Right renal pelvis (tissue), 4 donors: Measurements from ENCODE around the gene IL23R. TPM values are rescaled to one million over a fixed set of nuclear protein-coding genes. Genes with fewer than 3 reads are reported as not detected.

Experiments used
- DNase-seq, 4 donors: peaks; one replicate each; pipeline ENCODE4 v3.0.0-alpha.2; 2013; ENCODE audit warnings: low read depth in 4 of 4, low spot score in 3 of 4, missing footprints in 1 of 4
- polyA plus RNA-seq, 4 donors: library from polyadenylated mRNA; unstranded; fragments of 120-200 nt; gene quantifications; one replicate each; pipeline ENCODE4 v1.2.1, GENCODE V29; 2013; ENCODE audit not compliant: insufficient read length in 4 of 4

Gene IL23R
- polyA plus RNA-seq, 4 donors, result 0.04 TPM; not detected in 3

DNA sequence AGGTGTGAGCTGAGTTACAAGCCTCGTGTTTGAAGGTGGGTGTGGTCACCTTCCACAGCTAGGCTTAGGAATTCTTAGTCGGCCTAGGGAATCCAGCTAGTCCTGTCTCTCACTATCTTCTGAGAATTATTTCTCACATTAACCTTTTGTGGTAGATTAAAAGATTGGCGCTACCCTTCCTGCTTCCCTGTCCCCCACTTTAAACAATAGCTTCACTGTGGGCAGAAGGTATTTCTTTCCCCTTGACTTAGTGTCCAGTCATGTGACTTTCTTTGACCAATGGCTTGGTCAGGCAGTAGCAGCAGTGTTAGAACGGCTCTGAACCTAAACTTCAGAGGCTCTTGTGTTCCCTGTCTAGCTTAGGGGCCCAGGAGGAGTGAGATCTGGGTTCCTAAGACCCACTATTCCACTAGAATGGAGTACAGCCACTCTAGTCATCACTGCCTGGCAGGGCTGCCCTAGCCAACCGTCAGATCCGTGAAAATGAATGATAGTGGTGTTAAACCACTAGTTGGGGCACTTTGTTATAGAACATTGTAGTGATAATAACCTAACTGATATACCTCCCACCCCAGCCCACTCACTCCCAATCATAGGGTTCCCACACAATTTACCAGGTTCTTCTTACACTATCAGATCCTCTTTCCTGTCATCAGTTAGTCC is 17.6 kb upstream of the IL23R start:
- no peak for DNase-seq

DNA sequence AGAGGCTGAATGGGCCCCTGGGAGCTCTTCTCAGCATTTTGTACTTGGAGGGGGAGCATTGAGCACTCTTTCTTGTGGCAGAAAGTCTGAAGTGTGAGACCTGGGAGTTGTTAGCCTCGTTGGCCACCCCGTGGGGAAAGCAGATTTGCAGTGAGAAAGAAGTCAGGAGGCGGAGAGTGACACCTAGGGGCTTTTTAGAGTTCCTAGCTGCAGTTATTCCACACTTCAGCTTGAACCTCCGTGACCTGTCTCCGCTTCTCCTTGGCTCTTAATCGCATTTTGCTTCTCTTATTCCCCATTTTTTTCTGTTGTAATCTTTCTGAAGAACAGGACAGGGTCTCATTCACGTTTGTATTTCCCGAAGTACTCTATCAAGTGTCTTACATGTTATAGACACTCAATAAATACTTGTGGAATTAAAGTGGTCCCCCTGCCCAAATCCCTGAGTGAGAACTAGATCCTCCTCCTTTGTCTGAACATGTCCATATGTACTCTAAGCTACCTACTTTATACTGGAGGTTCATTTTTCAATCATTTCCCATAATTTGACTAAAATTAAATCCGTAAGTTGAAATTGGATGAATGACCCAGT is 17.0 kb upstream of the IL23R start:
- DNase-seq, result peak; percentile 35 to 68 (median 57)

DNA sequence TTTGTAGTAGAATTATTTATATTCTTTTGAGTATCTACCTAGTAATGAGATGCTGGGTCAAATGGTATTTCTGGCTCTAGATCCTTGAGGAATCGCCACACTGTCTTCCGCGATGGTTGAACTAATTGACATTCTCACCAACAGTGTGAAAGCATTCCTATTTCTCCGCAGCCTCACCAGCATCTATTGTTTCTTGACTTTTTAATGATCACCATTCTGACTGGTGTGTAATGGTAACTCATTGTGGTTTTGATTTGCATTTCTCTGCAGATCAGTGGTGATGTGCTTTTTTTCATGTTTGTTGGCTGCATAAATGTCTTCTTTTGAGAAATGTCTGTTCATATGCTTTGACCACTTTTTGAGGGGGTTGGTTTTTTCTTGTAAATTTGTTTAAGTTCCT is 15.3 kb upstream of the IL23R start:
- no peak for DNase-seq

DNA sequence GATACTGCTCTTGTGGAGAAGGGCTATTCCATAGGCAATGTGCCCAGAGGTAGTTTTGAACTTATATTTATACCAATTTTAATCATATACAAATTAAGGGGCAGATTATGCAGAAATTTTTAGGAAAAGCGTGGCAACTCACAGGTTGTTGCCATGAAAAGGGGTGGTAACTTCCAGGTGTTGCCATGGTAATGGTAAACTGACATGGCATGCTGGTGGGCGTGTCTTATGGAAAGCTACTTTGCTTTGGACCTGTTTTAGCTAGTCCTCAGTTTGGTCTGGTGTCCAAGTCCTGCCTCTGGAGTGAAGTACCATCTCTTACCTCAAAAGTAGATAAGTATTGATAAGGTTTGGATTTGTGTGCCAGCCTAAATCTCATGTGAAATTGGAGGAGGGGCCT is 7.9 kb upstream of the IL23R start:
- no peak for DNase-seq

DNA sequence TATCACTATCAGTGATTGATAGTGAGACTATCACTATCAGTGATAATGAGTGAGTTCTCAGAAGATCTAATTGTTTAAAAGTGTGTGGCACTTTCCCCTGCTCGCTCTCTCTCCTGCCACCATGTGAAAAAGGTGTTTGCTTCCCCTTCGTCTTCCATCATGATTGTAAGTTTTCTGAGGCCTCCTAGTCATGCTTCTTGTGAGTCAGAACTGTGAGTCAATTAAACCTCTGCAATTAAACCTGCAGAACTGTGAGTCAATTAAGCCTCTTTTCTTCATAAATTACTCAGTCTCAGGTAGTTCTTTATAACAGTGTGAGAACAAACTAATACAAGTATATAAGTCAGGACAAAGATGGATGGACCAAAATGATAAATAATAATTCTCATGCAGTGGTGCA is 7.0 kb upstream of the IL23R start:
- no peak for DNase-seq

DNA sequence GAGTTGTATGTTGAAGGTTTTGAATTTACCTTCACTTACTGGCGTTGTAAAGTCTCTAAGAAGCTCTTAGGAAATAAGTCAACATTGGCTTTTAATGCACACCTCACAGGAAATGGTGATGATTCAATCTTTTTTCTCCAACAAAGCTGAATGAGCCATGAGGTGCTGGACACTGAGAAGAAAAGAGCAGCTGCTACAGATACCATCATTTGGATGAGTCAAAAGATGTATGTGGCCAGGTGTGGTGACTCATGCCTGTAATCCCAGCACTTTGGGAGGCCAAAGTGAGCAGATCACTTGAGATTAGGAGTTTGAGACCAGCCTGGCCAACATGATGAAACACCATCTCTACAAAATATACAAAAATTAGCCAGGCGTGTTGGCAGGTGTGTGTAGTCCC is 3.3 kb upstream of the IL23R start:
- DNase-seq, result no peak

DNA sequence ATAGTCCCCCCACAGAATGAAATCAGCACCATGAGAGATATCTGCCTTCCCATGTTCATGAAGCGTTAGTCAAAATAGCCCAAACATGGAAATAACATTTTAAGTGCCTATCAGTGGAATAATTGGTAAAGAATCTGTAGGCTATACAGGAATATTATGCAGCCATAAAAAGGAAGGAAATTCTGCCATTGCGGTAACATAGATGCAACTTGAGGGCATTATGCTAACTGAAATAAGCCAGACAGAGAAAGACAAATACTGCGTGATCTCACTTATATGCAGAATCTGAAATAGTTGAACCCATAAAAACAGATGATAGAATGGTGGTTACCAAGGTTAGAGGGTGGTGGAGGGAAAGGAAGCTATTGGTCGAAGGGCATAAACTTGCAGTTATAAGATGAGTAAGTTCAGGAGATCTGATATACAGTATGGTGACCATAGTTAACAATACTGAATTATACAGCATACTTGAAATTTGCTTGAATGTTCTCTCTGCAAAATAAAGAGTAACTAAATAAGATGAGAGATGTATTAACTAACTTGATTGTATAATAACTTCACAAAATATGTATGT is 699 bp upstream of the IL23R start:
- DNase-seq, result no peak

DNA sequence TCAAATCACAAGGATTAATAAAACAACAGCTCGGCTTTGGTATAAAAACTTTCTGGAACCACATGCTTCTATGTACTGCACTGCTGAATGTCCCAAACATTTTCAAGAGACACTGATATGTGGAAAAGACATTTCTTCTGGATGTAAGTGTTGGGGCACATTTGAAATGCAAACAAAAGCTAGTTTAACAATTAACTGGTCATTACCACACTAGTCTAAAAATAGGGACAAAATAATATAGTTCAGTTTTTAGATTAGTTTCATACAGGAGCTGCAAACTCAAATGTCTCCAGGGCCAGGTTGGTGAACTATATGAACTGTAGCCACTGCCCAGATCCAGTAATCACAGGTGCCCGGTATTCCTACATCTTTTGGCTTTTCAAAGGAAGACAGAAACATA is 3.2 kb downstream of the IL23R start:
- no peak for DNase-seq

DNA sequence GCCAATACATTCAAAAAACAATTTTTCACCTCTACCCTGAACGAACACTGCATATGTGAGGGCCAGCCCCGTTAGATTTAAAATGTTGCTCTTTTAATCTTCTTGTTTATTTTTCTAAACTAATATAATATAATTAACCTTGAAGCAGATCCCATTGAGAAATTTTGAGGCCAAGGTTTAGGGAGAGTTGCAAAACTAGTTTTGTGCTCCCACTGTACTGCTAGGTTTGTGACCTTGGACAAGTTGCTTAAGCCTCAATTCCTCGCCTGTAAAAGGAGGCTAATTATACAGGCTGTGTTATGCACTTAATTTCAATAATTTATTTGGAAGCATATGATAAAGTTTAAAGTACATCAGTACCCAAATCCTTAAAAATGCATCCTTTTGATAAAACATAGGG is 3.7 kb downstream of the IL23R start:
- no peak for DNase-seq

DNA sequence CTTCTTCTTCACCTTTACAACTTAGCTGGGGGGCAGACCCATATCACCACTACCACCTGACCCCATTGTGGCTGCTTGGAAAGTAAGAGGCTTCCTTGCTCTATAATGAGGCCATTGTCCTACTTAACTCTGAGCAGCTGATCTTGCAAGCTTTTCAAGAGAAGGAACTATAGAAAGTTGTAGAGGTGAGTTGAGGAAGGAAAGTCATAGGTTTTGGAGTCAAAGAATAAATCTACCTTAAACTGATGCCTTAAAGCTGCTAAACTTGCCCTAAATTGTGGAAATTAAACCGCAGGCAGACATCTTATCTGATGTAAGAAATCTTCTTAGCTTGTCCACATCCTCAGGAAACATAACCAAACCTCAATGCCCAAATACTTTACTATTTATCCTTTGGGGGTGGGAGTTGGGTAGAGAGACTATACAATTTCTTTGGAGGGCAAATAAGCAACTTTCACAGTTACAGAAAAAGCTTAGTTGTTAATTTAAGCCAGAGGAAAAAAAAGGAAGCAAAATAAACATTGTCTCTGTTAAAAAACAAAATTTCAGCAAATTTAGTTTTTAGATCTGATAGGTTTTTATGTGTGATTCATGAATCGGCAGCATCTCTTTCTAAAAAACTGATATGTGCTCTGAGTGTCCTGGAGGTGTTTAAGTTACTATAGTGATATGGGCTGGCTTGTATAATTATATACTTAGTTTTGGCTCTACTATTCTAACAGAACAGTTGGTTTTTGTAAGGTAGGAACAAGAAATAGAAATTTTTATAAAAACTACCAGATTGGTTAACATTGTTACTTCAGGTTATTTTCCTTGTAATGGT is 4.7 kb downstream of the IL23R start:
- DNase-seq, result no peak

DNA sequence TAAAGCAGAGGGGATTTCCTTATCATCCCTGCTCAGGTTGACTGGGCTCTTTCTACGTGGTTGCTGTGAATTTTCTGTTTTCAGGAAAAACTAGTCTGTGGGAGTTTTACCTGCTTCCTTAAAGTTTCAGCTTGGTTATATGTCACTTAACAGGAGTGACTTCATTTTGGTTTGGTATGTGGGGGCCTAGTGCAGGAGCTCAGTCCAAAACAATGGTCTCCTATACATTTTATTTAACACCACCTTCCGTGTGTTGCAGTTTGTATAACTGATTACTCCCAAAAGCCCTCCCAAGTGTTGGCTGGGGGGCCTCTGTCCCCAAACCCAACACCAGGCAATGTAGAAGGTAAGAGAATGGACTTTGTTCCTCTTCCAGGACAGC is 5.3 kb downstream of the IL23R start:
- DNase-seq, result no peak

DNA sequence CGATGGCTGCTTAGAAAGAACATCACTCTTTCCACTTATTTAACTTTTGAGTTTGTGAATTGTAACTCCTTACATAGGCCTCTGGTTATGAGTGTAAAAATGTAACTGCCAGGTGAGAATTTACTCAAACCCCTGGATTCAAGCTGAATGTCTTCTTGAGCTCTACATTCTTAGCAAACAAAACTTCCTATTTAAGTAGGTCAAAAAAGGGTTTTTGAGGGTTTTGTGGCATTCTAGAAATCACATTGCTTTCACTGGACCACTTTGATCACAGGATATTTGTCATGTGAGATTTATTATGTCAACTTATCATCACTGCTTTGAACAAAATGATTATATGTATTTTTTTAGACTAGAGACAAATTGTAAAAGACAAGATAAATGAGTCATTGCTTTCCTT is 5.7 kb downstream of the IL23R start:
- no peak for DNase-seq

DNA sequence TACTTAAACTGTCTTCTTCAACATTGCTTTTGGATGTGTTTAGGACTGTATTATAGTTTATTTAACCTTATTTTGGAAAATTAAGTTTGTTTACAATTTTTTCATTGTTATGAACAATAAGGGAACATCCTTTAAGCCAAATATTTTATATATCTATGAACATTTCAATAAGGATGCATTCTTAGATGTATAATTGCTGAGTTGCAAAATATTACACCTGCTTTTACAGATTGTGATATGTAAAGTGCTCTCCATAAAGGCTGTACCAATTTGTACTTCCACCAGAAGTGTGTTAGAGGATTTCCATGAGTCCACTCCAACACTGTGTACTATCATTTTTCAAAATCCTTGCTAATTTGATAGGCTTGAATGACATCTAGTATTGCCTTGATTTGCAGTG is 7.7 kb downstream of the IL23R start:
- DNase-seq, result no peak

DNA sequence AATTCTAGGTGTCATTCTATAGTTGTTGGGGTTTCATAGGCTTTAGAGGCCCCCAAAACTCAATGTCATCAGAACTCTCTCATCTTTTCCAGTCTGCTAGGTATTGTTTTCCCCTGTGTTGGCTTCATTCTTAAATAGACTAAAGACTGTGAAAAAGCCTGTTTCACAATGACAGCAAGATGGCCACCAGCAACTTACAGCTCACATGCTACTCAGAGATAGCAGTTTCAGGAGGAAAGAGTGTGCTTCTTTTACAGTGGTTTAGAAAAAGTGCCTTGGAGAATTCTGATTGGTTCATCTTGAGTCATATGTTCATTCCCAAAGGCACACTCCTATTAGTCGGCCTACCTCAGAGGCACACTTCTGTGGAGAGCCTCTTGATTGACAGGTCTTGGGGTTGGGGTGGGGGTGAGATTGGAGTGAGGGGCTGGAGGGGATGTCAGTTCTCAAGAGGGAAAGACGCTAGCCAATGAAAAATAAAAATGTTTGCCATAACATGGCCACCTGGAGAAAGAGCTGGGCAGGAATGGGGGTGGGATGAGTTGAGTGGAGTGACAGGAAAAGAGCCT is 8.5 kb downstream of the IL23R start:
- no peak for DNase-seq

DNA sequence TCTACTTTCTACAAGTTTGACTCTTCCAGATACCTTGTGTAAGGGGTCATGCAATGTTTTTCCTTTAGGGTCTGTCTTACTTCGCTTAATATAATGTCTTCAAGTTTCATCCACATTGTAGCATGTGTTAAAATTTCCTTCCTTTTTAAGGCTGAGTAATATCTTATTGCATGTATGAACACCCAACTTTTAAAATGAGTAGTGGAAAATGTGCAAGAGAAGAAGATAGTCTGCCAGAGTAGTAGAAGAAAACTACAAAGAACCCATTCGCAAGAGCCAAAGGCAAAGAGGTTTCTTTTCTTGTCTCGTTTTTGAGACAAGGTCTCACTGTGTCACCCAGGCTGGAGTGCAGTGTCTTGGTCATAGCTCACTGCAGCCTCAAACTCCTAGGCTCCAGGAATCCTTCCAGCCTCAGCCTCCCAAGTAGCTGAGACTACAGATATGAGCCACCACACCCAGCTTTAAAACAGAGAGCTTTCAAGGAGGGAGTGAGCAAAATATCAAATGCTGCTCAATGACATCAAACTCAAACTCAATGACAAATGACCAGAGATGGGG is 9.4 kb downstream of the IL23R start:
- DNase-seq, result no peak

DNA sequence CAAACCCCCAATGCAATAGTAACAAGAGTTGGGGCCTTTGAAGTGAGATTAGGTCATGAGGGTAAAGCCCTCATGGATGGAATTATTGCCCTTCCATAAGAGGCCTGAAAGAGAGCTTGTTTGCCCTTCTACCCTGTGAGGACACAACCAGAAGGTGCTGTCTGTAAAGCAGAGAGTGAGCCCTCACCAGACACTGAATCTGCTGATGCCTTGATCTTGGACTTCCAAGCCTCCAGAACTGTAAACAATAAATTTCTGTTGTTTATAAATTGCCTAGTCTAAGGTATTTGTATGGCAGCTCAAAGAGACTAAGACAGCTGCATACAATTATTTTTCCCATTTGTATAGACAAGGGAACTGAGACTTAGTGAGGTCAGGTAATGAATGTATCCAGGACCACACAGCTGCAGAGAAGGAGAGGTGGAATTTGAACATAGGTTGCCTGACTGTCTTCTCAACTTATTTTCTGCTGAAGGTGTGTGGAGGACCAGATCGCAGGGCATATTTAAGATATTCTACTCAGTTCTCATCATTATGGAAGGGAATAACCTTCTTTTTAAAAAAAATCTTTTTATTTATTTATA is 18.7 kb downstream of the IL23R start:
- no peak for DNase-seq

DNA sequence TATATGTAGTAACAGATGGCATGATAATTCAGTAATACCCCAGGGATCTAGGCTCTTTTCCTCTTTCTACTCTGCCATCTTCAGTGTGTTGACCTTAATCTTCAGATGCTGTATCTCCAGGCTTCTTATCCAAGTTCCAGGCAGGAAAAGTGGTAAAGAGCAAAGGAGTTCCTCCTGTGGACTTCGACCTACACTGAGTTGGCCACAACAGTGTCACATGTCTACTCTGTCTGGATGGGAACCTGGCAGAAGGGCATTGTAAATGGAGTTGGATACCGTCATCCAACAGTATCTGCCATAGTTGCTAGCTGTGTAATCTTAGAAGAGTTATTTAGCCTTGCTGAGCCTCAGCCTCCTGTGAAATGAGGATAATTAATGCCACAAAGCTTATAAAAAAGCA is 21.9 kb downstream of the IL23R start:
- no peak for DNase-seq

DNA sequence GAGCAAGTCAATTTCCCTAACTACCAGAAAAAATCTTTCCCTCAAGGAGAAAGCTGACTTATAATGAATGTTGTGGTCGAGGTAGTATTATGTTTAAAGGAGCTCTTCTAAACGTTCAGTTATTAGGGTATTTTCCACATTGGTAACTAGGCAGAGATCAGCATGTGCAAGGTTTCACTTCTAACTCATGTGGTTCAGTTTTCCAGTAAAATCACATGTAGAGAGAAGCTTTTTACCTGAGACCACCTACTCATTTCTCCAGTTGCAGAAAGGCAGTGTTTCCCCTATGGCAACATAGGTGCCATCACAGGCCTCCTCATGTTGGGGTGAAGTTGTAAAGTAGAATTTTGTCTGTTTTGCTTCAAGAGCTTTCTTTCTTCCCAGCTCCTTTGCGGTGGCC is 23.7 kb downstream of the IL23R start:
- no peak for DNase-seq

DNA sequence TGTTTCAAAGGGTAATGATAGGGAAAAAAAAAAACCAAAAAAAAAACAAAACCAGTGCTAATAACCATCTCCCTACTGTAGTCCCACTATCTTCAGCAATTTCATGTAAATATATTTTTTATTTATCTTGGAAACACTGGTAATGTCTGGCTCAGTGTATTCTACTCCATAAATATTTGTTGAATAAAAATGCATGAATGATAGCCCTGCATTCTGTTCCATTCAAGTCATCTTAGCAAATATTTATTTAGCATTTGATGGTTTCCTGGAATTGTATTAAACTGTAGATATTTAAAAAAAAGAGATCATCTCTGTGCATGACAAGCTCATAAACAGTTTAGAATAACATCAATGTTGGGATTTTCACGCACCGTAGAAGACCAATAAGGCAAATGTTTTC is 24.2 kb downstream of the IL23R start:
- no peak for DNase-seq

DNA sequence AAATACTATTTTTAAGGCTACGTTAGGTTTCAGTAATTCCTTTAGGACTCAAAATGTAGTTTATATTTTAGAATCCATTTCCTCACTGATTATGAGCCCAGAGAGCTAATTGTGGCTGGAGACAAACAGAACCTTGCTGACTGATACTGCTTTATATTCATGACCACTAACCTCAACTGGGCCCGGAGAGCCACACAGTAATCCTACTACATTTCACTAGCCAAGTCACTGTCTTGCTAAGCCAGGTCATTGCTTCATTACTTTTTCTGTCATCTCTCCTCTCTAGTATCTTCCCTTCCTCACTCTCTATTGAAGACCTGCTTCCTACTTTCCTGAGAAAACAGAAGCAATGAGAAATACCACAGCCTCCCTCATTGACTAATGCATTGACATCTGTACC is 24.7 kb downstream of the IL23R start:
- DNase-seq, result no peak
